ENCODE data around the gene SIRT4.

- no peak for TF ChIP-seq CTCF (conservative IDR thresholded peaks at IDR 0.05; ENCODE audit: low read length)
- no peak for TF ChIP-seq EZH2phosphoT487 (IDR thresholded peaks at IDR 0.05; ENCODE audit: borderline replicate concordance)
Observed at GRCh38 chr12:120260607-120261006, 41.5 kb upstream of the SIRT4 start.
